Upper lobe of left lung (tissue), 4 donors: Measurements from ENCODE around the gene ZNF575.

Source experiments
- POLR2AphosphoS5 ChIP-seq, 2 donors: sonication (generic); formaldehyde crosslinking; IDR thresholded peaks; one replicate each; pipeline ENCODE4 v1.5.1; 2017; ENCODE audit warnings: antibody characterized with exemption in 2 of 2
- TF ChIP-seq, protein P1 (sequence below), 6 experiments: fragments of 450-650 bp in 4 of 6; fragments of 200-600 bp in 2 of 6; sonication (generic) in 2 of 6; IDR thresholded peaks; one replicate each; pipeline ENCODE4 v1.5.1; 2016 to 2019; ENCODE audit warnings: antibody characterized with exemption in 6 of 6

DNA sequence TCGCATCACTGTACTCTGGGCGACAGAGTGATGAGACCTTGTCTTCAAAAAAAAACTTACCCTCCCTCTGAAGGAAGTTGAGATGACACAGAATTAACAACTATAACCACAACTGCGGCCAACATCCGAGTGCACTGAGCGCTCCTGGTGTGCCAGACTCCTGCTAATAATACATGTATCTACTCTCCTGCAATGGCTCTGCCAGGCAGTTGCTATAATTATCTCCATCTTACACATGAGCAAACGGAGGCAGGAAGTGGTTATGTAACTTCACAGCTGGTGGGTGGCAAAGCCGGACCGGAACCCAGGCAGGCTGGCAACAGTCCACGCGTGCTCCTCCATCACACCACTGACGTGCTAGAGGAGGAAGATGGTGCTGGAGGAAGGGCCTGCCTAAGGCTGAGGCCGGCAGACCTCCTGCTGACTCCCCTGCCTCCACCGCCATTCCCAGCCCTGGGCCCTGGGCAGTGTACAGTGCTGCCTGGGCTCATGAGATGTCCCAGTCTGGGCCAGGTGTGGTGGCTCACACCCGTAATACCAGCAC, 29.8 kb downstream of the ZNF575 start:
- TF ChIP-seq, protein P1, sequence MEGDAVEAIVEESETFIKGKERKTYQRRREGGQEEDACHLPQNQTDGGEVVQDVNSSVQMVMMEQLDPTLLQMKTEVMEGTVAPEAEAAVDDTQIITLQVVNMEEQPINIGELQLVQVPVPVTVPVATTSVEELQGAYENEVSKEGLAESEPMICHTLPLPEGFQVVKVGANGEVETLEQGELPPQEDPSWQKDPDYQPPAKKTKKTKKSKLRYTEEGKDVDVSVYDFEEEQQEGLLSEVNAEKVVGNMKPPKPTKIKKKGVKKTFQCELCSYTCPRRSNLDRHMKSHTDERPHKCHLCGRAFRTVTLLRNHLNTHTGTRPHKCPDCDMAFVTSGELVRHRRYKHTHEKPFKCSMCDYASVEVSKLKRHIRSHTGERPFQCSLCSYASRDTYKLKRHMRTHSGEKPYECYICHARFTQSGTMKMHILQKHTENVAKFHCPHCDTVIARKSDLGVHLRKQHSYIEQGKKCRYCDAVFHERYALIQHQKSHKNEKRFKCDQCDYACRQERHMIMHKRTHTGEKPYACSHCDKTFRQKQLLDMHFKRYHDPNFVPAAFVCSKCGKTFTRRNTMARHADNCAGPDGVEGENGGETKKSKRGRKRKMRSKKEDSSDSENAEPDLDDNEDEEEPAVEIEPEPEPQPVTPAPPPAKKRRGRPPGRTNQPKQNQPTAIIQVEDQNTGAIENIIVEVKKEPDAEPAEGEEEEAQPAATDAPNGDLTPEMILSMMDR (IDR thresholded peaks at IDR 0.05), result no peak
- TF ChIP-seq POLR2AphosphoS5 (IDR thresholded peaks at IDR 0.05), result peak; percentile 76 to 89
